Mucosa of rectum (tissue), 2 donors: ENCODE data around the gene ART5.

Source experiments
- H3K27ac ChIP-seq, 2 donors: one replicate each; pipeline ENCODE4 v1.7.0; 2013; ENCODE audit warnings: inconsistent platforms in 2 of 2, low read depth in 2 of 2, low read length in 2 of 2
- H3K27me3 ChIP-seq, 2 donors: one replicate each; pipeline ENCODE4 v1.7.0; 2013; ENCODE audit warnings: low read length in 2 of 2; ENCODE audit not compliant: control insufficient read depth in 2 of 2, insufficient read depth in 2 of 2
- H3K36me3 ChIP-seq, 2 donors: one replicate each; pipeline ENCODE4 v1.7.0; 2013; ENCODE audit warnings: low read length in 2 of 2; ENCODE audit not compliant: control insufficient read depth in 2 of 2, insufficient read depth in 2 of 2
- H3K4me1 ChIP-seq, 2 donors: one replicate each; pipeline ENCODE4 v1.7.0; 2013; ENCODE audit warnings: low read length in 2 of 2, mild to moderate bottlenecking in 1 of 2; ENCODE audit not compliant: control insufficient read depth in 2 of 2, insufficient read depth in 2 of 2
- H3K4me3 ChIP-seq, 2 donors: one replicate each; pipeline ENCODE4 v1.7.0; 2013; ENCODE audit warnings: low read length in 2 of 2
- H3K9ac ChIP-seq, 2 donors: one replicate each; pipeline ENCODE4 v1.7.0; 2013; ENCODE audit warnings: low read length in 2 of 2, low read depth in 1 of 2, mild to moderate bottlenecking in 1 of 2
- H3K9me3 ChIP-seq, 2 donors: one replicate each; pipeline ENCODE4 v1.7.0; 2013; ENCODE audit warnings: low read length in 2 of 2; ENCODE audit not compliant: control insufficient read depth in 2 of 2
- donor health status: healthy.
- donor health status: Normal muscosa, but diverticular disease.

ART5 gene

GRCh38 chr11:3623121-3623520, 18.7 kb downstream of the ART5 start:
- Histone ChIP-seq H3K36me3 (no peaks in the 10 kb centered on the region), H3K27me3 (peaks cover 0 to 3% of the 10 kb centered on the region in 2 donors), H3K9ac (no peak overlapping the region), H3K4me1 (no peaks in the 10 kb centered on the region), H3K27ac (no peak overlapping the region), H3K4me3 (no peak overlapping the region), H3K9me3 (no peaks in the 10 kb centered on the region)

GRCh38 chr11:3622521-3622920, 19.3 kb downstream of the ART5 start:
- Histone ChIP-seq H3K9ac (no peak overlapping the region), H3K27me3 (peaks cover 0 to 3% of the 10 kb centered on the region in 2 donors)

GRCh38 chr11:3617990-3618389, 23.8 kb downstream of the ART5 start:
- Histone ChIP-seq H3K27ac (no peak overlapping the region), H3K36me3 (no peaks in the 10 kb centered on the region), H3K4me1 (no peaks in the 10 kb centered on the region), H3K9me3 (no peaks in the 10 kb centered on the region), H3K9ac (no peak overlapping the region), H3K27me3 (peaks cover 0 to 3% of the 10 kb centered on the region in 2 donors), H3K4me3 (no peak overlapping the region)

More at GRCh38 chr11:3622521-3622920, 19.3 kb downstream of the ART5 start:
- Histone ChIP-seq H3K9me3 (no peaks in the 10 kb centered on the region), H3K4me3 (no peak overlapping the region), H3K4me1 (no peaks in the 10 kb centered on the region), H3K27ac (no peak overlapping the region), H3K36me3 (no peaks in the 10 kb centered on the region)

GRCh38 chr11:3616721-3617460, 24.9 kb downstream of the ART5 start:
- Histone ChIP-seq H3K4me1 (no peaks in the 10 kb centered on the region), H3K4me3 (no peak overlapping the region)

GRCh38 chr11:3615998-3616397, 25.8 kb downstream of the ART5 start:
- Histone ChIP-seq H3K9me3 (no peaks in the 10 kb centered on the region), H3K27ac (no peak overlapping the region), H3K27me3 (peaks cover 0 to 3% of the 10 kb centered on the region in 2 donors)

More at GRCh38 chr11:3616721-3617460, 24.9 kb downstream of the ART5 start:
- Histone ChIP-seq H3K9ac (no peak overlapping the region), H3K27ac (no peak overlapping the region), H3K27me3 (peaks cover 0 to 3% of the 10 kb centered on the region in 2 donors), H3K36me3 (no peaks in the 10 kb centered on the region), H3K9me3 (no peaks in the 10 kb centered on the region)

GRCh38 chr11:3614742-3615171, 27.0 kb downstream of the ART5 start:
- no peak overlapping the region for H3K4me3 ChIP-seq
- no peaks in the 10 kb centered on the region for H3K27me3 ChIP-seq
- H3K27ac ChIP-seq: no peak overlapping the region
- H3K36me3 ChIP-seq: no peaks in the 10 kb centered on the region
- no peaks in the 10 kb centered on the region for H3K4me1 ChIP-seq
- no peak overlapping the region for H3K9ac ChIP-seq
- H3K9me3 ChIP-seq: no peaks in the 10 kb centered on the region

More at GRCh38 chr11:3615998-3616397, 25.8 kb downstream of the ART5 start:
- Histone ChIP-seq H3K36me3 (no peaks in the 10 kb centered on the region), H3K9ac (no peak overlapping the region), H3K4me3 (no peak overlapping the region), H3K4me1 (no peaks in the 10 kb centered on the region)

- Histone ChIP-seq H3K9ac (no peak overlapping the region), H3K9me3 (no peaks in the 10 kb centered on the region), H3K27ac (no peak overlapping the region), H3K27me3 (no peaks in the 10 kb centered on the region), H3K4me3 (no peak overlapping the region), H3K4me1 (no peaks in the 10 kb centered on the region), H3K36me3 (no peaks in the 10 kb centered on the region)
These were observed 27.6 kb downstream of the ART5 start for GRCh38 chr11:3613998-3614741.

GRCh38 chr11:3611976-3612678, 29.7 kb downstream of the ART5 start:
- no peak overlapping the region for H3K4me3 ChIP-seq
- H3K4me1 ChIP-seq: no peaks in the 10 kb centered on the region
- H3K27me3 ChIP-seq: no peaks in the 10 kb centered on the region
- H3K36me3 ChIP-seq: no peaks in the 10 kb centered on the region
- no peak overlapping the region for H3K27ac ChIP-seq
- no peak overlapping the region for H3K9ac ChIP-seq
- H3K9me3 ChIP-seq: no peaks in the 10 kb centered on the region

- H3K27me3 ChIP-seq: no peaks in the 10 kb centered on the region
- no peak overlapping the region for H3K27ac ChIP-seq
- H3K4me3 ChIP-seq: no peak overlapping the region
- H3K36me3 ChIP-seq: no peaks in the 10 kb centered on the region
- H3K9ac ChIP-seq: no peak overlapping the region
- H3K9me3 ChIP-seq: no peaks in the 10 kb centered on the region
- H3K4me1 ChIP-seq: no peaks in the 10 kb centered on the region
These were observed 30.9 kb downstream of the ART5 start for GRCh38 chr11:3610846-3611245.
